ENCODE measurements around the gene SNX22.

Gene SNX22

DNA sequence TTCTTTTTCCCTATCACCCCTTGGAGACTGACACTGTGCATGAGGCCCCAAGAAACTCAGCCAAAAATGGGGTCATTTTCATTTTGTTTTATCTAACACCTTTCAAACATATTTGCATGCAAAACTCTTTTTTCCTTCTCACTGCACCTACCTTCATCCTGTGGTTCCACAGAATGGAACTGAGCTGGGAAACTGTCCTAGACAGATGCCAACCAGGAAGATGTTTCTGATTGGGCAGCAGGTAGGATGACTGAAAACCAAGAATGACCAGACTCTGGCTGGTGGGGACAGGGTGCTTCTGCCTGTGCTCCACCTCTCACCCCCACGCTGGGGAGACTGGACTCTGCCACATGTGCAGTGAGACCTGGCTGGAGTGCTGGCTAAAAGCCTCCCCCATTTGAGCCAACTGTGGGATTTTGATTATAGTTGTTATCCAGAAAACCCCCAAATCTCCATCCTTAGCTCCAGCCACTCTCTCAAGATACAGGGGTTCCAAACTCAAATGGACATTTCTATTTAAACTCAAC is 6.1 kb downstream of the SNX22 start:
- DNase-seq: no peak

DNA sequence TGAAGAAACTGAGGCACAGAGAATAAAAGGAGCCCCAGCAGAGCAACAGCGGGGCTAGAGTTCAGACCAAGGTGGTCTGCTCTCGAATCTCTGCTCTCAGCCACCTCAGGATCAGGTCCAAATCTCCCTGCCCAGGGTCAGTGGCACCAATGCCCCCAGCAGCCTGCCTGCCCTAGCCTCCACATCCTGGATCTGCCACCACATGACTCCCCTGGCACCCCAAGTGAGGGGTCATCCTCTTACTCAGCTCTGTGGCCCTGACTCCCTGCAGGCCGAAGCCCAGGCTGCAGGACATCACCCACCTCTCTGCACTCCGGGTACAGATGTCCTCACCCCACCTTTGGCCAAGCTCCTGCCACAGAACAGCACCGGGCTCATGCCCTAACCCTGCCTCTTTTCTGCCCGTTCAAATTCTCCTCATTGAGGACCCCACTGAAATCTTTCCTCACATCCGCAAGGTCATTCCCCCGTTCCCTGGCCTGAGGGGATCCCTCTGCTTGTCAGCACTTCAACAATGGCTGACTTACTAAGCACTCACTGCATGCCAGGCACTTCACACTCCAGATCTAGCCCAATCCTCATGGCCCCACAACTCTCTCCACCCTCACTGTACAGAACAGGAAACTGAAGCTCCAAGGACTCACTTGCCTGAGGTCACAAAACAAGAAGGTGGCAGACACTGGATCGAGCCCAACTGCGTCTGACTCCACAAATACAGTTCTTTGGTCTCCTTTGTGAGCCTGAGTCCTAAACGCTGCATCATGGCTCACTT is 7.0 kb downstream of the SNX22 start:
- DNase-seq: no peak

DNA sequence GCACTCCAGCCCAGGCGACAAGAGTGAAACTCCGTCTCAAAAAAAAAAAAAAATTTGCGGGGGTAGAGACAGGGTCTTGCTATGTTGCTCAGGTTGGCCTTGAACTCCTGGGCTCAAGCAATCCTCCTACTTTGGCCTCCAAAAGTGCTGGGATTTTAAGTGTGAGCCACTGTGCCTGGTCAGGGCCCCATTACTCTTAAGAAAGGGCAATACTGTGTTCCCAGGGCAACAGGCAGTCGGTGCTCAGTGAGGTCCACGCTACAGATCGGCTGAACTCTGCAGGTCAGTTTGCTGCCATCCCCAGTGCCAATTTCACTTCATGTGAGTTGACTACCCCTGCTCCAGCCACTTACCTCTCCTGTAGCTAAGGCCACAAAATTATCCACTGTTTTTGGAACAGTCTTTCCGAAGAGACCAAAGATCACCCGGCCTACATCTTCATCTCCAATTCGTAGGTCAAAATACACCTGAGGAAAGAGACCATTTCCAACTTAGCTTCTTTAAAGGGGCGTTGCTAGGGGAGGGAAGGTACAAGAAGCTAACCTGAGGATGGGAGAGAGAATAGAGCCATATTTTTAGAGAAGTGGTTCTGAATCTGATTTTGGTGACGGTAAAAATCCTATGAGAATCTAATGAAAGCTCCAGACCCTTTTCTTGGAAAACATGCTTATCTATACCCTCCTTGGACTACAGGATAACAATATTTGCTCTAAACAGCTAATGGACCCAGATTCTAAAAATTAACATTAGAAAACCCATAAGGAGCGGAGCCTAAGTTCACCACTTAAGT is 10.4 kb downstream of the SNX22 start:
- DNase-seq: no peak

DNA sequence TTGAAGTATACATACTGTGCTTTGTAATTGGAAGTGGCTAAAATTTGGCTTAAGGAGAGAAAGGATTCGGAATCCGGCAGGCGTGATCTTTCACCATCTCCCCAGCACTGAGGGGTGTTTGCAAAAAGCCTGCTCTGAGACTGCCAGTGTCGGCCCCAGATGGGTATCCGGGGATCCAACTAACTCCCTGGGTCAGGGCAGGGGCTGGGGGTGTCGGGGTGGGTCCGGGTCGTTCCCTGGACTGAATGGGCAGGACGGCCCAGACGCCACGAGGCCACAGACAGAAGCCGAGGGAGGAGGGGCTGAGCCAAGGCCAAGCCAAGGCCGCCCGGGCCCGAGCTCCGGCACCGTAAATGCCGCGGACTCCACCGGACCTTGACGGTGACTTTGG is 10.9 kb downstream of the SNX22 start:
- DNase-seq: no peak

DNA sequence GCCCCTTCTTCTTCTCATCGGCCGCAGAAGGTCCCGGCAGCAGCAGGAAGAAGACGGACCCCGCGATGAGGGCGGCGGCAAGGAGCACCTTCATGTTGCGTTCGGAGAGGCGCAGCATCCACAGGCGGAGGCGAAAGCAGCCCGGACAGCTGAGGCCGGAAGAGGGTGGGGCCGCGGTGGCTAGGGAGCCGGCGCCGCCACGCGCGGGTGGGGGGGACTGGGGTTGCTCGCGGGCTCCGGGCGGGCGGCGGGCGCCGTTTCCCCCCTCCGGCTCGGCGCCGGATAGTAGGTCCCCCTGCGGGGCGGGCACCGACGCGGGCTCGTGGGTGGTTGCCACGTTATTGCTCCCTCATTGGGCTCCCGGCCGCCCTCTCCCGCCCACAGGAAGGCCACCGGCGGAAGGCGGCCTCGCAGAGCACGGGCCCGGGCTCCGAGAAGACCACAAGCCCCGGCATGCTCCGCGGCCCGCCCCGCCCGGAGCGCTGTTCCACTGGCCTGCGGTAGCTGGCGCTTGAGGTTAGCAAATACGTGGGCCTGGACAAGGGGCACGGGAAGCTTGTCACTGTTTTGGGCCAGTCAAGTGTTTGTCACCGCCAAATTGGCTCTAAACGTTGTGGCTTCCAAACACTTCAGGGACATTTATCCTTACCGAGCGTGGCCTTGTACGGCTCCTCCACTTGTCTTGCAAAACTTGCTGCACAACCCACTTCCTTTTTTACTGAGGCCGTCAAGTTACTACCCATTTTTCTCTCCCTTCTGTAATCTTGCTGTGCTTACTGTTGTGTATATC is 11.5 kb downstream of the SNX22 start, which contains the start of gene PPIB:
Gene PPIB (minus strand): TSS at position 154 of the 790 bp plus-strand sequence. CDS start 36 bp downstream, at position 118.
- DNase-seq: peak; percentile 93 to 95

DNA sequence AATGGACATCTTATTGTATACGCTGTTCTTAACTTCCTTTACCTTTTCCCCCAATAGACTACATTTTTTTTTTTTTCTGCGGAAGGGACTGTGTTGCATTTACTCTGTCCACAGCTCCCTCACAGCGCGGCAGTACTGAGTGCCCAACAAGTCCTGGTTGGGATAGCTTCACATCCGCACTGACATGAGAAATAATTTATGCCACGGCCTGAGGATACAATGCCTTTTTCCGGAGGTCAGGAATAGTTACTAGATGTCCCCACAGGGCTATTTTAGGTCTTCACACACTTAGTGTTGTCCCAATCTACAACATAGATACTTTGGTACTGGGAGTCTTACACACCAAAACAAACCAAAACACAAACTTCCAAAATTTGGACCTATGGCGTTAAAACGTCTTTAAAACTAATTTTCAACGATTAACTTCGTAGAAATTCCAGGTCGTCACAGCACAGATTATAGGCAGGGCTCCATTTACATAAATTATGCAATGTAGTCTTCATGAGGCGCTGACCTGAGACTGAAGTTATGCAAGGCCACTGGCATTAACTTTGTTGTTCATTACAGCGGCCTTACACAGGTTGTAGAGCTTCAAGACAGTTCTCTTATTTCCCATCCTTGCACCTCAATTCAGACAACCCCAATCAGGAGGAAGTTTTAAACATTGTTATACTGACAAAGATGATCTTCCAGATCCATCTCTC is 12.3 kb downstream of the SNX22 start:
- DNase-seq: peak; percentile 25 to 29

DNA sequence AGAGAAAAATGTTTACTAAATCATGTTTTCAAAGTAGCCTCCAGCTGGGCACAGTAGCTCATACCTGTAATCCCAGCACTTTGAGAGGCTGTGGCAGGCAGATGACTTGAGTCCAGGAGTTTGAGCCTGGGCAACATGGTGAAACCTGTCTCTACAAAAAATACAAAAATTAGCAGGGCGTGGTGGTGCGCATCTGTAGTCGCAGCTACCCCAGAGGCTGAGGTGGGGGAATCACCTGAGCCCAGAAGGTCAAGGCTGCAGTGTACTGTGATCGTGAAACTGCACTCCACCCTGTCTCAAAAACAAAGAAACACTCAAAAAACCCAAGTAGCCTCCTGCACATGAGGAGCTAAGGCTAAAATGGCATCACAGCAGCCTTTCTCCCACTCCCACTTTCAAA is 12.9 kb downstream of the SNX22 start:
- DNase-seq: no peak

DNA sequence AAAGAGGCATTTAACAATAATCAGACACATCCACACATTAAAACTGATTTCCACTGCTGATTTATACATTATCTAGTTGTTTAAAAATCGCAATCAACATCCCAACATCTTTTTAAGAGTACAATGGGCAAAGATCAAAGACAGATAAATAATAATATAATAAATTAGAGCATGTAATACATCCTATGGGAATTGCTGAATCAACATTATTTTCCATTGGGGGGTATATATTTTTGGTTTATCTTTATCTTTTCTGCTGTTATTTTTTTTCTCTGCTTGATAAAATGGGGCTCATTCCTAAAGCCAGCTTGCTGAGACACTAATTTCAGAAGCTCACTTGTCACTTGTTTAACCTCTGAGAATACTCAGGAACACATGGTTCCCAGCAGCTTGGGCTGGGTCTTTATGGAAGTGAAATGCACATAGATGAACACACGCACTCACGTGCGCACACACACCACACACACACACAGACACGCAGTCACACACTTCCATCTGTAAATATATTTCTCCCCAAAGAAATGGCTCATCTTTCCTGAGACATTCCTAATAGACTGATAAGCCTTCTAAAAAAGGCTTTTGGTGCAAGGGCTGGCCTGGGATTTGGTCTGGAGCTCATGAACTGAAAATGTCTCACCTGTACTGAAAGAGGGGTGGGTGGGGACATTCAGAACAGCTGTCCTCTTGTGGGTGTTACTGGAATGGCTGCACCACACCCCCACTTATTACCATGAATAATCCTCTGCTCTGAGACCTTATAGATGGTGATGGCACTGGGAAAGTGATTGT is 14.8 kb downstream of the SNX22 start:
- DNase-seq: no peak

DNA sequence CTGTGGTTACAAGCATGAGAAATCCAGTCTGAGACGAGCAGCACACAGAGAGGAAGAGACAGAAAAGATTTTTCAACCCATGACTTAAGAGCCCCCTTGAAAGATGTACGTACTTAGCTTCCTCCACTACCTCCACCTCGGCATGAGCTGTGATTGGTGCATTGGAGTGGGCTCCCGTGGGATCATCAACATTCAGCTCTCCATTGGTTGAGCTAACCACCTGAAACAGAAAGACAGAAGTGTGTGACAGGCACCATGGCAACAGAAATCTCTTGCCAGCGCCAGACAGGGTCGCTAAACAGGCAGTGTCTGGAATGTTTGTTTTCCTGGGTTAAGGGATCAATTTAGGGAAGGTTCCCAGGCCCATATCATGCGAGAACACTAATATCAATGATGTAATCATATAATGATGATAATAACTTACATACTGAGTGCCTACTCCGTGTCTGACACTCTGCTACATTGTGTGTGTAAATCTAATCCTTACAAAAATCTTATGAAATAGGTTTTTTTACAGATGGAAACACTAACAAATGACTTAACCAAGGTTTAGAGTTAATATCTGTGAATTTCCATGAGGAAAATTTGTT is 28.8 kb downstream of the SNX22 start:
- no peak for DNase-seq

DNA sequence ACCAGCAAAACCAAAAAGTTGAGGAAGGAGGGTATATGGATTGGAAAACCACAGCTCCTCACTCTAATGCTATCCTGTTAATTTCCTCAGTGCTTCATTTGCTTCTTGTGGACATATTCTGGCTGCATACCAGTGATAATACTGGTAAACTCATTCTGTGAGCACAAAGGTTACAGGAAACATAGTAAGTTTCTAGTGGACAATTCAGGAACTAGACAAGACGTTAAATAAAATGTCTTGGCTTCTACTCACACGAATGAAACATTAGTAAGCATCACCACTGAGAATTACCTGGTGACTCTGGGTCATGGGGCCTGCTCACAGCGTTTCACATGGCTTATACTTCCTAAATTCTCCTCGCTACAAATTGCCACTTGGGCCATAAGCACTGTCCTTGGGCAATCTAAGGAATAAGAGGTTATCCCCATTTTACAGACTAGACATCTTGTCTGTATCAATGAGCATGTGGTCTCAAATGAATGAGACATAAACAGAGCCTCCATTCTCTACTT is 31.4 kb downstream of the SNX22 start:
- DNase-seq: no peak

DNA sequence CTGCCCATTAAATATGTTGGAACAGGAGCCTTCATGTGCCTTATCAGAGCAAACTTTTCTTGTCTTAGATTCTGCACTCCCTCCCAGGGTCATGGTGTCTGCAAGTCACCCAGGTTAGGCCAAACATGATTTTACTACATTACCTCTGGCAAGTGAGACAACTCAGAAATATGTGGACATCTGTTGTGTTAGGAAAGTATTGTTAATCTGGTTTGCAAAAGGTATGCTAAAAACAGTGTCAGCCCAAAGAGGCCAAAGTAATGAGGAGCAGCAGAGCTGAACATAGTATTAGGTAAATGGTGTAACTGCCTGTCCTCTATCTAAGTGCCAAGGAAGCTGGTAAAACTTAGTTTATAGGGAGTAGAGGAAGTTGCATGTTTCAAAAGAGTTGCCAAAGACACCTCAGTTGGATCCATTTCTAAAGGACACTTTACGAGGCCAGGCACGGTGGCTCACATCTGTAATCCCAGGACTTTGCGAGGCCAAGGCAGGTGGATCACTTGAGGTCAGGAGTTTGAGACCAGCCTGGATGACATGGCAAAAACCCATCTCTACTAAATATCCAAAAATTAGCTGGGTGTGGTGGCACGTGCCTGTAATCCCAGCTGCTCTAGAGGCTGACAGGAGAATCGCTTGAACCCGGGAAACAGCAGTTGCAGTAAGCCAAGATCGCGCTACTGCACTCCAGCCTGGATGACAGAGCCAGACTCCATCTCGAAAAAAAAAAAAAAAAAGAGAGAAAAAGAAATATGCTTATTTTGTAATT is 33.8 kb downstream of the SNX22 start:
- no peak for DNase-seq

DNA sequence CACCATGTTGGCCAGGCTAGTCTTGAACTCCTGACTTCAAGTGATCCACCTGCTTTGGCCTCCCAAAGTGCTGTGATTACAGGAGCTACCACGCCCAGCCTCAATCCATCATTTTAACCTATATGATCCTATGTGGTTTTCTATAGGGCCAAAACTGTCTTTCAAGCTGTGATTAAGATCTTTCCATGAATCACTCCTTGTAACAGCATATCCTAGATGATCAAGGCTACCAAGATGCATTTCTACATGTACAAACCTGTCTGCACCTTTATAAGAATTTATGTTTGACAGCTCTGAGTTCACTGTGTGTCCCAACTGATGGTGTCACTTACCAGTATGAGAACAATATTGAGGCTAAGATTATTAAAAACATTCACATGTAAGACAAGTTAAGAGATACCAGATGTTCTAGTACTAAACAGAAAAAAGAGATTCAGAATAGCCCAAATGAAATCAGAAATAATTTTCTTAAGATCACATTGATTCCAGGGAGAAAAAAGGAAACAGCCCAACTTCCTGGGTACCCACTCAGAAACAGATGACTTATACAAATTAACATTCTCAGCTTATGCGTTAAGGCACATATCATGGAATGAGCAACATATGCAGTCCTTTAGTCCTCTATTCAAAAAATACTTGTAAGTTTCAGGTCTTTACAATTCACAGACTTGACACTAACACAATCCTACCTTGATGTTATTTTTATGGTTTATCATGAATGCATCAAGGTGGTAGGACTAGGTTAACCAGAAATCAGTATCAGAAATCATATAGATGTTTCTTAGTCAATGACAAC is 36.1 kb downstream of the SNX22 start:
- no peak for DNase-seq

DNA sequence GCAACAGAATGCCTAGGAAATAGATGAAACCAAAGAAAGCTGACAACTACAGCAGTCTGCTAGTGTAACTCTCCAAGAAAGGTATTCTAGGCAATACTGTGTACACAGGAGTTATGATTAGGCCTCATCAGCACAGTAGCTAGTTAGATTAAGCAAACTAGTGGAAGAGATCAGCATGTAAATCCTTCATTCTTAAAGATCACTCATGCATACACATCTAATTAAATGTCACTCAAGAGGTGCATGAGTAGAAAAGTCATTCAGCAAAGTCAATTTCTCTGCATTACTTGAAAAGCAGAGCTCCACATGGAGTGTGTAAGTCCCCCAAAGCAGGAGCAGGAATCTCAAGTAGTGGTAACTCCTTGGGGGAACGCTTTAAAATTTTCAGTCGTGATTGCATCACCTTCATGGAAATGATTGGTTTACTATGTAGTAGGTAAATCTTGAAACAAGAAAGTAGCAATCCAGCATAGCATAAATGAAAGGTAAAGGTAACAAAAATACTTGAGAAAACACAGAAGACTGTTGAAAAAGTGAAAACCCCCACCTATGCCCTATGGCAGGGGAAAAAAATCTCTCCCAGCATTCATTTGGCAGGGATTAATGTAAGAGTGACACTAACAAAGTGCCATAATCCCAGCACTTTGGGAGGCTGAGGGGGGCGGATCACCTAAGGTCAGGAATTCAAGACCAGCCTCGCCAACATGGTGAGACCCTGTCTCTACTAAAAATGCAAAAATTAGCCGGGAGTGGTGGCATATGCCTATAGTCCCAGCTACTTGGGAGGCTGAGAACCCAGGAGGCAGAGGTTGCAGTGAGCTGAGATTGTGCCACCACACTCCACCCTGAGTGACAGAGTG is 40.7 kb downstream of the SNX22 start:
- no peak for DNase-seq

DNA sequence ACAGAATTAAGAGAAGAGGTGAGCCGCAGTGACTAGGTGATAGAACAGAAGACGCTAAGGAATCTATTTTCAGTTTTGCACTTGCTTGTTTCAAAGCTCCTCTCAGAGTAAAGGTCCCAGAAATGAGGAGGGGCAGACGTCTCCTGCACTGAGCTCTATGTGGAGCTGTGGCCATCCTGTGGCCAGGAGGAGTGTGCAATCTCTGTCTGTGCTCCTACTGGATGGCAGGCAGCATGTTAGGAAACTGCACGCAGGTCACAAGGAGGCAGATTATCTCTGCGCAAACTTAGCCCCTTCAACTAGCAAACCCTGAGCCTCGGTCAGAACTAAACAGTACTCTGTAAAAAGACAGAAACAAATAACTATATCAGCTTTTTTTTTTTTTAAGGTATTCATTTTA is 42.4 kb downstream of the SNX22 start:
- no peak for DNase-seq

DNA sequence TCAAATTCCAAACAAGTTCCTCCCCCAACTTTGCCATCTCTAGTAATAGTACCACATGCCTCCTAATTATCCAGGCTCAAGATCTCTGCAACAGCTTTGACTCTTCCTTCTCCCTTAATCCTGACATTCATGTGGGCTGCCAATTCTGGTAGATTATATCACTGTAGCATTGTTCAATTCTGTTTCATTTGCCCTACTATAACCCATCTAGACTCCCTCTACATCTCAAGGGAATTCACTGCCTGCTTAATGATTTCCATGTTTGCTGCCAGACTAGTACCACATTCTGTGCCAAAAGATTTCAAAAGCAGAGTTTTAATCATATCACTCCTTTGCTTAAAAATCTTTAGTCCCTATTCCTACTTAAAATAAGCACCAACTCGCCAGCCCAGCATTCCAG is 45.9 kb downstream of the SNX22 start:
- no peak for DNase-seq

DNA sequence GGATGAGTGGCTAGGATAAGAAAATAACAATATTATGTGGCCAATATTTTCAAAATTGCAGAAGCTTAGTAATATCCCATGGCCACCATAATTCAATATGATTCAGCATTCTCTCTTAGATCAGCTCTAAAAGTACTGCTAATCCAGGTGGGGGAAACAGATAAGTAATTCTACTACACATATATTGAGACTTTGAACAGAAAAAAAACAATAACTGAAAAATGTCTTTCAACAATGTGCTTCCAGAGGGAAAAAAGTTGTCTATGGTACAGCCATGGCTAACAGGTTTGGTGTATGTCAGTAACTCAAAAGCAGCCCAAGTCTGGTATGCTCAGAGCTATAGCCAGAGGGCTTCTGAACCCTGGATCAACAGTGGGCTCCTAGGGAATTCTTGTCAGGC is 53.7 kb downstream of the SNX22 start:
- DNase-seq: no peak
